ENCODE data around the gene ZAP70.

DNA sequence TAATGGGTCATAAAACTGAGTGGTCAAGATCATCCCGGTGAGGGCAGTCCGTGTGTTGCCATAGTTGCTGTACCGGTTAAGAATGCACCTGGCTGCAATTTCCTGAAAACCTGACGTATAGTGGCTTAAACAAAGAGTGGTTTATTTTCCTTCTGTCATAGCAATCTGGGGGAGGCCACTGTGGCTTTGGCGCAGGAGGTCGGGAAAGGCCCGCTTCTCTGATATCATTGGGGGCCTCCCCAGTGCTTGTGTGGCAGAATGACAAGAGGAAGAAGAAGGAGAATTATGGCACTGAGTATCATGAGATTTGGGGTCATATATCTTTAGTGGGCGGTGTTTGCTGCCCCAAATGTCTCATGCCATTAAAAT lies 39.5 kb upstream of the ZAP70 start:
- no peak for TF ChIP-seq POLR2AphosphoS5 (IDR thresholded peaks at IDR 0.05; ENCODE audit: borderline replicate concordance, low read depth, low read length)
- TF ChIP-seq FOXP2 (optimal IDR thresholded peaks at IDR 0.05; ENCODE audit: control extremely low read depth, extremely low read length, insufficient read depth) = no peak

Data from SK-N-MC (cell line).